ACC112 (cell line): ENCODE measurements around the gene ACSF3.
A peak's percentile ranks its signal among the peaks of the same experiment; 100 is the strongest.
"Not testable (repeated sequence)": the region's sequence is repeated elsewhere in the genome, so short reads cannot be mapped to it uniquely, and the experiment has no call there.

ENCODE experiments used
- H2AFZ ChIP-seq: fragments of 200-600 bp; sonication (generic); one replicate; pipeline ENCODE4 v1.6.0; 2017; ENCODE audit warnings: antibody characterized with exemption, low read length; ENCODE audit not compliant: unreplicated experiment
- H3K27ac ChIP-seq: fragments of 200-600 bp; sonication (generic); 2 replicates; pipeline ENCODE4 v1.5.1; 2014; ENCODE audit warnings: low read depth, mild to moderate bottlenecking, antibody characterized with exemption, low read length, moderate library complexity
- H3K27me3 ChIP-seq: fragments of 200-600 bp; sonication (generic); 2 replicates; pipeline ENCODE4 v1.6.1; 2014; ENCODE audit warnings: mild to moderate bottlenecking, antibody characterized with exemption, low read length, moderate library complexity, mixed read lengths; ENCODE audit not compliant: insufficient read depth
- H3K36me3 ChIP-seq: fragments of 200-600 bp; sonication (generic); 2 replicates; pipeline ENCODE4 v1.6.1; 2016; ENCODE audit warnings: mild to moderate bottlenecking, antibody characterized with exemption, low read length, moderate library complexity, mixed read lengths; ENCODE audit not compliant: insufficient read depth
- H3K4me1 ChIP-seq: fragments of 200-600 bp; sonication (generic); one replicate; pipeline ENCODE4 v1.6.1; 2016; ENCODE audit warnings: low read length, mixed read lengths; ENCODE audit not compliant: insufficient read depth, unreplicated experiment, control insufficient read depth
- H3K4me3 ChIP-seq: fragments of 200-600 bp; sonication (generic); 2 replicates; pipeline ENCODE4 v1.5.1; 2014; ENCODE audit warnings: mild to moderate bottlenecking, low read depth, low read length
- H3K79me2 ChIP-seq: fragments of 200-600 bp; sonication (generic); one replicate; pipeline ENCODE4 v1.6.0; 2016; ENCODE audit warnings: low read length; ENCODE audit not compliant: control insufficient read depth, unreplicated experiment, insufficient read depth

Gene ACSF3

GRCh38 chr16:89085755-89086154 is 7.9 kb upstream of the ACSF3 start:
- Histone ChIP-seq H3K27ac (no peak overlapping the region), H3K4me1 (no peaks in the 10 kb centered on the region), H3K36me3 (no peaks in the 10 kb centered on the region), H2AFZ (no peak overlapping the region), H3K27me3 (peaks cover 41% of the 10 kb centered on the region), H3K79me2 (no peaks in the 10 kb centered on the region), H3K4me3 (no peak overlapping the region)

DNA sequence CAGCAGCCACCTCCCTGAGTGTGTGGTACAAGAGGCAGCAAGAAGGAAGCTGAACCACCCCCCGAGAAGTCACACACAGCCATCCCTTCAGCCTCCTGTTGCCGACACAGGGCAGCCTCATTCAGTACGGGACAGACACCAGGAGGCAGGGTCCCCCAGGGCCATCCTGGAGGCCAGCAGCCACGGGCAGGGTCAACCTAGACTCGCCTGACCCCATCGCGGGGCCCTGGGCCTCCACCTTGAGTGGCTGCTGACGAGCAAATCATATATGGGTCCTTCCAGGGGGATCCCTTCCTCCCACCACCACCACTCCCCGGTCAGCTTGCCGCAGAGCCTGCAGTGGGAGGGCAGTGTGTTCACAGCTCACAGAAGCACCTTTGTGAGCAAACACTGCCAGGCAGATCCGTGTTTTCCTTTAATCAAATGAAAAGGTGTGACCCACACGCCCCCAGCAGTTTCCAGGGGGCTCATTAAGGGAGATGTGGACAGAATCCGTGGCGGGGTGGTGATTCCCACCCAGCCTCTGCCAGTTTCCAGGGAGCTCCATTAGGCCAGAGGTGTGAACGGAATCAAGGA is 5.6 kb upstream of the ACSF3 start:
- H3K36me3 ChIP-seq = no peaks in the 10 kb centered on the region
- peaks cover 55% of the 10 kb centered on the region for H3K27me3 ChIP-seq
- H3K27ac ChIP-seq = no peak overlapping the region
- no peaks in the 10 kb centered on the region for H3K4me1 ChIP-seq
- no peak overlapping the region for H2AFZ ChIP-seq
- no peak overlapping the region for H3K4me3 ChIP-seq
- no peaks in the 10 kb centered on the region for H3K79me2 ChIP-seq

GRCh38 chr16:89089120-89089519 is 4.5 kb upstream of the ACSF3 start:
- no peak overlapping the region for H2AFZ ChIP-seq
- H3K27ac ChIP-seq = no peak overlapping the region
- no peak overlapping the region for H3K4me3 ChIP-seq
- H3K36me3 ChIP-seq = no peaks in the 10 kb centered on the region
- H3K79me2 ChIP-seq = peaks cover 5% of the 10 kb centered on the region
- no peaks in the 10 kb centered on the region for H3K4me1 ChIP-seq
- H3K27me3 ChIP-seq = peaks cover 55% of the 10 kb centered on the region

DNA sequence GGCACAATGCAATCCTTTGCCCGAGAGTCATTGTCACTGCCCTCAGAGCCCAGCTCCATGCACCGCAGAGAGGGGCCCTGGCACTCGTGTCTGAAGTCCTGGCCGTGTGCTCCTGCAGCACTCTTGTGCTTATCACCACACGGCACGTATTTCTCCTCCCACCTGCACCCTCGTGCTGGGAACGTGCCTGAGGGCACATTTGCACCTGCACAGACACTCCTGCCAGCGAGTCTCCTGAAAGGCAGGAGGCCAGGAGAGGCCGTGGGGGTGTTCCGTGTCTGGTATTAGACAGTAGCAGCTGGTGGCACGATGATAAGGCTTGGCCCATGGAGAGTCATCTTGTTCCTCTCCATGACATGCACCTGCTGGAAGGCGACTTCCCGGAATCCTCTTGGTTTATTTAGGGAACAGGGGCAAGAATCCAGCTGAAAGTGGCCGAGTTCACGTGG is 3.4 kb upstream of the ACSF3 start:
- Histone ChIP-seq H3K4me3 (no peak overlapping the region), H3K4me1 (peaks cover 7% of the 10 kb centered on the region), H3K36me3 (no peaks in the 10 kb centered on the region), H3K27ac (no peak overlapping the region), H3K79me2 (peaks cover 16% of the 10 kb centered on the region), H3K27me3 (peaks cover 45% of the 10 kb centered on the region), H2AFZ (no peak overlapping the region)

DNA sequence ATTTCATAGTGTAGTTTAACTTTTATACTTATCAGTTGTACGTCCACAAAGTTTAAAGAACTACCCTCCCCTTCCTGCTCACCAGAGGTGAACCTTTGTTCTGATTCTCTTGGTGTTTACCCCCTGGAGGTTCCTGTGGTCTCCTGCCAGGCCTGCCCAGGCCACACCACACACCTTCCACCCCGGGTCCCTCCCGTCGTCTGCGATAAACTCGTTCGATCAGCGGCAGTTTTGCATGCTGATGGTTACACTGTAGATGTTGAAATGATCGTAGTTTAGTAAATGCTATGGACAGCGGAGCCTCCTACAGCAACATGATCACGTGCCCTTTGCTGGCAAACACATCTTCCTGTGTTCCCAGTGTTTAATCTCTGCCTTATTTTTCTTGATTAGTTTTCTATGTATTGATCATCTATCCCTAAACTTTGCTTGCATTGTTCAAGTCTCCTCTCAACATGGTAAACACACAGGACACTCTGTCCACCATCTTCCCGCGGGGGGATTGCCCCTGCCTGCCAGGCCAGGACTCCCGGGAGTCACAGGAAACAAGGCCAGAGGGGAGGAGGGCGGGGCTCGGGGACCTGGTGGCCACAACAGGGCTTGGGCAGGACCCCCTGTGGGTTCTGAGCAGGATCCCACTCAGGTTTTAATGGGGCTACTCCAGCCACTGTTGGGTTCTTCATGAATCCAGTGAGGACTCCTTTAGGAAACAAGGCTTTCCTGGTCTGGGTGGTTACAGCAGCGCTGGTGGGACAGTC is 2.8 kb upstream of the ACSF3 start:
- no peak overlapping the region for H3K4me3 ChIP-seq
- H2AFZ ChIP-seq = no peak overlapping the region
- H3K27me3 ChIP-seq = peaks cover 40% of the 10 kb centered on the region
- H3K79me2 ChIP-seq = peaks cover 18% of the 10 kb centered on the region
- H3K4me1 ChIP-seq = peaks cover 7% of the 10 kb centered on the region
- H3K36me3 ChIP-seq = no peaks in the 10 kb centered on the region
- no peak overlapping the region for H3K27ac ChIP-seq

DNA sequence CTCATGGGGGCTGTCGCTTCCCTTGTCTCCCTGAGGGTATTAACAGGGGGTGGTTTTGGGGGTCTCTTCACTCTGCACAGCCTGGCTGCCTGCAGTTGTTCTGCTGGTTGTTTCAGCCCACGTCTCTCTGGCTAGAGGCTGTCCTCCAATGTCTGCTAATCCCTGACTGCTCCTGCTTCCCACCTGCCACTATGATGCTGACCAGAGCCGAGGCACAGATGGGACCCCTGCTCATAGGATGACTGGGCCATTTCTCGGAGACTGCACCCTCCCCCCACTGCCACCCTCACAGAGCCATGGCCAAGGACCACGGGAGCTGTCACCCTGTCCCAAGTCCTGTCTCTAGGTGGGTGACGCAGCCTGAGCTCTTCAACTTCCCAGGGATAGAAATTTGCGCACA is 1.6 kb upstream of the ACSF3 start:
- Histone ChIP-seq H3K27ac (no peak overlapping the region), H3K4me1 (peaks cover 7% of the 10 kb centered on the region), H3K4me3 (no peak overlapping the region), H3K36me3 (no peaks in the 10 kb centered on the region), H3K27me3 (peaks cover 37% of the 10 kb centered on the region), H3K79me2 (peaks cover 25% of the 10 kb centered on the region), H2AFZ (no peak overlapping the region)

DNA sequence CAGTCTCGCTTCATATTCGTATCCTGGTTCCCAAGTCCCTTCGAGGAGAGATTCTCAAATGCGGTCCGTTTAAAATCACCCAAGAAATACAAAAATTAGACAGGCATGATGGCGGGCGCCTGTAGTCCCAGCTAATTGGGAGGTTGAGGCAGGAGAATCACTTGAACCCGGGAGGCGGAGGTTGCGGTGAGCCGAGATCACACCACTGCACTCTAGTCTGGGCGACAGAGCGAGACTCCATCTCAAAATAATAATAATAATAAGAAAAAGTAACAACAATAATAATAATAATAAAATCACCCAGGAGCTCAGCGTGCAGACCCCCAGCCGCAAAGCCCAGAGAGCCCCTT is 425 bp upstream of the ACSF3 start:
- Histone ChIP-seq H3K27me3 (peaks cover 36% of the 10 kb centered on the region), H2AFZ (peak overlapping the region; percentile 87), H3K79me2 (peaks cover 37% of the 10 kb centered on the region), H3K4me3 (peak overlapping the region; percentile 100)
- H3K27ac ChIP-seq, H3K4me1 ChIP-seq, H3K36me3 ChIP-seq: not testable (repeated sequence)

- Histone ChIP-seq H2AFZ (peak overlapping the region; percentile 90), H3K79me2 (peaks cover 38% of the 10 kb centered on the region), H3K27me3 (peaks cover 26% of the 10 kb centered on the region), H3K4me3 (peak overlapping the region; percentile 100), H3K4me1 (peaks cover 7% of the 10 kb centered on the region), H3K27ac (no peak overlapping the region), H3K36me3 (no peaks in the 10 kb centered on the region)
These were observed 714 bp downstream of the ACSF3 start for GRCh38 chr16:89094252-89094879.

- H3K27ac ChIP-seq = no peak overlapping the region
- peaks cover 7% of the 10 kb centered on the region for H3K4me1 ChIP-seq
- H3K36me3 ChIP-seq = no peaks in the 10 kb centered on the region
- peaks cover 21% of the 10 kb centered on the region for H3K27me3 ChIP-seq
- H3K79me2 ChIP-seq = peaks cover 38% of the 10 kb centered on the region
- no peak overlapping the region for H2AFZ ChIP-seq
- H3K4me3 ChIP-seq = peak overlapping the region; percentile 100
These were observed 1.2 kb downstream of the ACSF3 start for GRCh38 chr16:89094880-89095258.

- H3K4me3 ChIP-seq = no peak overlapping the region; the same call in 1 of the 2 replicates
- H3K36me3 ChIP-seq = no peaks in the 10 kb centered on the region
- H3K4me1 ChIP-seq = peaks cover 7% of the 10 kb centered on the region
- H2AFZ ChIP-seq = no peak overlapping the region
- H3K27ac ChIP-seq = no peak overlapping the region
- peaks cover 38% of the 10 kb centered on the region for H3K79me2 ChIP-seq
- peaks cover 16% of the 10 kb centered on the region; the same call in 1 of the 2 replicates for H3K27me3 ChIP-seq
These were observed 1.9 kb downstream of the ACSF3 start for GRCh38 chr16:89095491-89095951.
